Stimulated activated CD4-positive, alpha-beta T cell treated with anti-CD3 and anti-CD28 coated beads, TNF-alpha, amount 100 ng/mL, for 1 hour (primary cell): ENCODE data around the gene LNX2.

Experiments
- DNase-seq, 3 donors: peaks; one replicate each; pipeline ENCODE4 v3.0.0-alpha.2; 2020; ENCODE audit warnings: low read depth in 3 of 3, low spot score in 1 of 3

Gene LNX2

GRCh38 chr13:27510082-27510481 lies 110.2 kb downstream of the LNX2 start:
- no peak for DNase-seq

GRCh38 chr13:27508802-27509201 lies 111.5 kb downstream of the LNX2 start:
- no peak for DNase-seq

- no peak for DNase-seq
These were observed 114.5 kb downstream of the LNX2 start for GRCh38 chr13:27505792-27506191.

GRCh38 chr13:27504868-27505194 lies 115.5 kb downstream of the LNX2 start:
- DNase-seq = no peak

DNA sequence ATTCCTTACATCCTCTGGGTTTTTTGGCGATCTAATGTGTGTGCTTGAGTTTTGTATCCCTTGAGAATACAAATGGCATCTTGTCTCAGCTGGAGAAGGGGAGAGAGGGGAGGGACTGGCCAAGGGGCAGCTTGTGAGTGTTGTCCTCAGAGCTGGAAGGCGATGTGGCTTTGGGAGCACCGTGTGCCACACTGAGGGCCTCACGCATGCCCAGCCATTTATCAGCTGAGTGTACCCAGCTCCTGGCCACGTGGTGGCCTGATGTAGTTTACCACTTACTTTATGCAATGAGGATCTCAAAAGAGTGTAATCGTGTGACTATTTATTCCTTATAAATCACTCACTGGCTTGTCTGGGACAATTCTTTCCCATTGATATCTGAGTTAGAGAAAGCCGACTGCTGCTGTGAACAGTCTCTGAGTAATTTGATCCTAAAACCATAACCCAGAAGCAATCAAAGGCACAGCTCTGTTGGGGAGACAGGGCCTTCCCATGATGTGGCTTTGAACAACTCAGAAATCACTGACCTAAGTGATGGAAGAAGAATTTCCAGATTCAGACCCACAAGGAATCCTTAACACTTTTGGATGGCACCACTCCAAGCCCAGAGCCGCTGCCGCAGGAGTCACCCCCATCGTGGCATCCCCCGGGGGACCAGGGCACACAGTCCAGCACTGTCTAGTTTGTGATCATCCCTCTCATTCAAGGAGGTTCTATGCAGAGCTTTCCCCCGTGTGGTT lies 116.0 kb downstream of the LNX2 start:
- no peak for DNase-seq

GRCh38 chr13:27500806-27501534 lies 119.4 kb downstream of the LNX2 start:
- DNase-seq = no peak

DNA sequence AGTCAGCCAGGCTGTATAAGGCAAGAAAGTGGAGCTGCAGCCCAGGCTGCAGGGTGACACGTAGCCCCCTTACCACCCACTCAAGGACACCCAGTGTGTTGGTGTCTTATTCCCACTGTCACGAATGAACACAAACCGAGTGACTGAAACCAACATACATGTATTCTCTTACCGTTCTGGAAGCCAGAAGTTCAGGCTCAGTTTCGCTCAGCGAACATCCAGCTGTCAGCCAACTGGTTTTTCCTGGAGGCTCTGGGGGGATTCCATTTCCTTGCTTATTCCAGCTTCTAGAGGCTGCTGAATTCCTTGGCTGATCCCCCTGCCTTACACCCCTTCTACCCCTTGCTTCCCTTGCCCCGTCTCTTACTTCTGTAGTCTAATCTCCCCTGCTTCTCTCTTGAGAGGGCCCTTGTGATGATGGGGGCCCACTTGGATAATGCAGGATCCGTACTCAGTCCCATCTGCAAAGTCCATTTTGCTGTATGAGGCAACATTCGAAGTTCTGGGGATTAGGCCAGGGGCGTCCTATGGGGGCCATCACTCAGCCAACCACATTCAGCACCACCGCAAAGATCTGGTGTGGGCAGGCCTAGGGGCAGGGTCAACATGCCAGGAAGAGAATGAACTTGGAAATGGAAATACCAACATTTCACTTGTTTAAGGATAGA lies 122.6 kb downstream of the LNX2 start:
- DNase-seq = no peak

DNA sequence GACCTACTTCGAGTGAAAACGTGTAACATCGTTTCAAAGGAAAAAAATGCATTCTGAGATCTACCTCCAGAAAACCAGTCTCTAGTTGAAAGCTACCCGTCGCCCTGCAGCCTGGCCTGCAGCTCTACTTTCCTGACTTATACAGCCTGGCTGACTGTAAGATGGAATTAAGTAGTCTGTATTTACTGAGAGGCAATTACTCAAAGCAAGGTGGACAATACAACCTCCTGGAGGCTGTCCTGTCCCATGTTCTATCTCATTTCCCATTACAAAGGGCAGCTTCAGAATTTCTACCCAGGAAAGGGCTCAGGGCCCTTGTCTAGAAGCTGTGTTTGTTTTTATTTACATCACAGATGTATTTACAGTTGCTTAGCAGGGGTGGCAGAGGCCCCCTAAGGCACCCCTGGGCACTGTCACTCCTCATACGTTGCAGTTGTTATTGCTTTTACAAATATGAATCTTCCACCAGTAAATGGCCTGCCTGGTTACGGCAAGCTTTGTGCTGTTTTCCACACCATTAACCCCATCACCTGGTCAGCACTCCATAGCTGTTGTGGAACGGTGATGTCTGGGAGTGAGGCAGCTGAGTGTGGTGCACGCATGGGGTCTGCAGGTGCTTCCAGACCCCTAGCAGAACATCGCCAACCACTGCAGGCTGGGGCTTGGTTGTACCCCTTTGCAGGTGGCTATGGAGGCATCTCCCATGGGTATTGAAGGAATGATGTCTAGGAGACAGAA lies 123.6 kb downstream of the LNX2 start:
- DNase-seq = no peak

GRCh38 chr13:27496006-27496405 lies 124.3 kb downstream of the LNX2 start:
- no peak for DNase-seq
